Endodermal cell (in vitro differentiated cells): ENCODE results near the gene ZBTB22. TPM values are rescaled to one million over a fixed set of nuclear protein-coding genes. Genes with fewer than 3 reads are reported as not detected.

Experiments
- DNase-seq: peaks from one replicate; pipeline ENCODE4 v3.0.0-alpha.2; 2017
- H3K27ac ChIP-seq: 2 replicates; pipeline ENCODE4 v1.5.1; 2013; ENCODE audit warnings: mild to moderate bottlenecking, low read depth, low read length, moderate library complexity
- H3K27me3 ChIP-seq: 2 replicates; pipeline ENCODE4 v1.6.1; 2013; ENCODE audit warnings: mild to moderate bottlenecking, low read length, moderate library complexity; ENCODE audit not compliant: insufficient read depth, control insufficient read depth, poor library complexity, severe bottlenecking
- H3K36me3 ChIP-seq: 2 replicates; pipeline ENCODE4 v1.7.0; 2013; ENCODE audit warnings: mild to moderate bottlenecking, low read length, moderate library complexity; ENCODE audit not compliant: control insufficient read depth, insufficient read depth
- H3K4me1 ChIP-seq: one replicate; pipeline ENCODE4 v1.7.0; 2013; ENCODE audit warnings: low read length; ENCODE audit not compliant: control insufficient read depth, insufficient read depth
- H3K4me3 ChIP-seq: 2 replicates; pipeline ENCODE4 v1.5.1; 2013; ENCODE audit warnings: mild to moderate bottlenecking, low read length, moderate library complexity
- H3K9ac ChIP-seq: 2 replicates; pipeline ENCODE4 v1.6.1; 2013; ENCODE audit warnings: mild to moderate bottlenecking, low read length, moderate library complexity; ENCODE audit not compliant: poor library complexity, severe bottlenecking; ENCODE audit errors: extremely low read depth
- H3K9me3 ChIP-seq: 2 replicates; pipeline ENCODE4 v1.6.1; 2013; ENCODE audit warnings: mild to moderate bottlenecking, low read length, moderate library complexity; ENCODE audit not compliant: control insufficient read depth
- H3K27ac Mint-ChIP-seq: 2 replicates; pipeline ENCODE4 v1.8.0; 2020; ENCODE audit warnings: mixed read lengths
- H3K27me3 Mint-ChIP-seq: 2 replicates; pipeline ENCODE4 v1.8.0; 2021; ENCODE audit warnings: mild to moderate bottlenecking, mixed read lengths; ENCODE audit not compliant: insufficient read depth
- H3K36me3 Mint-ChIP-seq: 2 replicates; pipeline ENCODE4 v1.8.0; 2020; ENCODE audit warnings: low read depth, mixed read lengths
- H3K4me1 Mint-ChIP-seq: 2 replicates; pipeline ENCODE4 v1.8.0; 2020; ENCODE audit warnings: mixed read lengths
- H3K4me3 Mint-ChIP-seq: 2 replicates; pipeline ENCODE4 v1.8.0; 2020; ENCODE audit warnings: mild to moderate bottlenecking, moderate library complexity, mixed read lengths
- H3K9me3 Mint-ChIP-seq: 2 replicates; pipeline ENCODE4 v1.8.0; 2020; ENCODE audit warnings: mild to moderate bottlenecking, mixed read lengths
- CTCF ChIP-seq: fragments of 200-600 bp; sonication (generic); conservative IDR thresholded peaks from 2 replicates; pipeline ENCODE4 v1.5.0; 2021; ENCODE audit warnings: antibody characterized with exemption, mild to moderate bottlenecking
- WGBS, 2 experiments: methylation state at CpG; one replicate each; pipeline versions ENCODE4 v1.1.5 to v1.1.7; 2013; ENCODE audit warnings: missing lambda C conversion rate in 2 of 2, mixed read lengths in 1 of 2; ENCODE audit not compliant: insufficient coverage in 1 of 2, insufficient read length in 1 of 2; 5-methylcytosine and 5-hydroxymethylcytosine counted together
- total RNA-seq, 2 donors: library from RNA; stranded (reverse); fragmentation: NEBNext Ultra II Directional in 1 of 2; extraction: Animal tissue kit (Norgen Biotek cat#: 25700) in 1 of 2; gene quantifications; 2 replicates in 1 of 2; 3 replicates in 1 of 2; pipeline ENCODE4 v1.2.1, GENCODE V29; 2021

The ZBTB22 gene
- total RNA-seq, 2 donors from 2014 or later, result 15.2 to 19.8 TPM

DNA sequence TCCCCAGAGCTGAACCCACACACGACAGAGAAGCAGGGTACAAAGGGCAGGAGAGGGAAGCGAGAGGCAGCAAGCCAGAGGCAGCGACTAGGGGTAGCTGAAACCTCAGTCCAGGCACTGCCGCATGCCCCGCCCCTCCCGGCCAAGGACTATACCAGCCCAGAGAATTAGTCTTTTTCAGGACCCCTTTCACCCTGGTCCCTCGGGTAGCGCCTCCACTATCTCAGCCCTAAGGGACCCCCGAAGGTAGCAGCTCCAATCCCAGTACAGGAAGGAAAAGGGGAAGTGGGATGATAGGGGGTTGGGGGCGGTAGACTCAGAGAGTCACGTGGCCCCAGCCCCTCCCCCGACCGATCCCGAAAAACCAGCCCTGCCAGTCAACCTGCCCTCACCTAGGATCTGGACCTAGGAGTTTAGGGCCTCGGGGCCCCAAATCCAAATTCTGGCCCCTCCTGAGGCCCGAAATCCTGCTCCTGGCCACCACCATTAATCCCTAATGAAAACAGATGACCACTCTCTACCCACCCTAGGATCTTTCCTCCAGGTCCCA, 20.1 kb downstream of the ZBTB22 start:
- no peaks in the 10 kb centered on the region for H3K27me3 Mint-ChIP-seq
- H3K36me3 Mint-ChIP-seq, result peaks cover 18% of the 10 kb centered on the region
- H3K4me1 Mint-ChIP-seq, result peaks cover 5% of the 10 kb centered on the region
- TF ChIP-seq CTCF, result no peak
- peaks cover 15% of the 10 kb centered on the region for H3K36me3 ChIP-seq
- H3K27ac ChIP-seq, result no peak overlapping the region
- H3K4me1 ChIP-seq, result no peaks in the 10 kb centered on the region
- peak overlapping the region; percentile 95 for H3K9ac ChIP-seq
- H3K4me3 Mint-ChIP-seq, result peak overlapping the region; percentile 100
- DNase-seq, result peak; percentile 92
- H3K9me3 Mint-ChIP-seq, result no peaks in the 10 kb centered on the region
- H3K4me3 ChIP-seq, result peak overlapping the region; percentile 99
- WGBS, 2 experiments, result 0 to 7% methylated on average over 1 to 15 of the region's 16 CpGs
- H3K27ac Mint-ChIP-seq, result peak overlapping the region; percentile 95
- H3K27me3 ChIP-seq, result no peaks in the 10 kb centered on the region
- no peaks in the 10 kb centered on the region for H3K9me3 ChIP-seq

DNA sequence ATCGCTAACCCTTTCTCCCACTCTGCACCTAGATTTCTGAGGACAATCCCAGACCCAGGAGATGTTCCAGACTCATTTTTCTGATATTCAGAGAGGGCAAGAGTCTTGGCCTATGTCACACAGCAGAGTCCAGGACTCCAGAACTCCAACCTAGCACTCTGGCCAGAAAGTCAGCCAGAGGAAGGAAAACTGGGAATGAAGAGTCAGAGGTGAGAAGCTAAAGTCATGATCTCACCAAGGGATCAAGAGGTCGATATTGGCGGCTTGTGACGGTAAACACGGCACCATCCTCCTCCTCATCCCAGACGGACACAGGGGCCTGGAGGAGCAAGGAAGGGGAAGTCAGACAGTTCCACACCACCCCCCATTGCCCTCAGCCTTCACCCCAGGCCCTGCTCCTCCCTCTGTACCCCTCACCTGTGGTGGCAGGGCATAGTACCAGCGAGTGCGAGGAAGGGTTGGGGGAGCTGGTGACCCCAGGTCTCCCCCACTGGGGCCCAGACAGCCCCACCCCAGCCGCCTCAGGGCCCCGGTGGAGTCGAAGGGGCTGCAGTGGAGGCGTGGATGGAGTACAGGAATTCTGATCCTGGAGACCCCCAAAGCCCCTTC, 20.6 kb downstream of the ZBTB22 start:
- WGBS, 2 experiments, result 80 to 91% methylated on average over 4 to 12 of the region's 12 CpGs

GRCh38 chr6:33295621-33296369, 21.7 kb downstream of the ZBTB22 start:
- peaks cover 5% of the 10 kb centered on the region for H3K4me1 Mint-ChIP-seq
- WGBS, 2 experiments, result 95% methylated on average over 15 of the region's 15 CpGs
- H3K36me3 ChIP-seq, result peaks cover 32% of the 10 kb centered on the region

More for the DNA sequence above, 20.6 kb downstream of the ZBTB22 start:
- TF ChIP-seq CTCF, result no peak
- Histone ChIP-seq H3K9ac (peak overlapping the region; percentile 95), H3K27me3 (no peaks in the 10 kb centered on the region), H3K9me3 (no peaks in the 10 kb centered on the region), H3K27ac (no peak overlapping the region), H3K4me1 (no peaks in the 10 kb centered on the region), H3K4me3 (peak overlapping the region; percentile 99), H3K36me3 (peaks cover 20% of the 10 kb centered on the region)
- H3K27ac Mint-ChIP-seq, result peak overlapping the region; percentile 95
- no peaks in the 10 kb centered on the region for H3K27me3 Mint-ChIP-seq
- peaks cover 5% of the 10 kb centered on the region for H3K4me1 Mint-ChIP-seq
- no peaks in the 10 kb centered on the region for H3K9me3 Mint-ChIP-seq
- peak overlapping the region; percentile 100 for H3K4me3 Mint-ChIP-seq
- peaks cover 23% of the 10 kb centered on the region for H3K36me3 Mint-ChIP-seq
- DNase-seq, result peak; percentile 44

More at GRCh38 chr6:33295621-33296369, 21.7 kb downstream of the ZBTB22 start:
- Mint-ChIP-seq H3K36me3 (peaks cover 32% of the 10 kb centered on the region), H3K27me3 (no peaks in the 10 kb centered on the region), H3K4me3 (peak overlapping the region; percentile 100), H3K9me3 (no peaks in the 10 kb centered on the region), H3K27ac (no peak overlapping the region)
- Histone ChIP-seq H3K4me1 (no peaks in the 10 kb centered on the region), H3K27ac (no peak overlapping the region), H3K4me3 (no peak overlapping the region), H3K9ac (no peak overlapping the region), H3K9me3 (no peaks in the 10 kb centered on the region), H3K27me3 (no peaks in the 10 kb centered on the region)
- DNase-seq, result no peak
- no peak for TF ChIP-seq CTCF
